Right ventricle myocardium inferior (tissue), 1 donor: ENCODE results near the gene RTL10. TPM values are rescaled to one million over a fixed set of nuclear protein-coding genes. Genes with fewer than 3 reads are reported as not detected.
"Not testable (repeated sequence)": the region's sequence is repeated elsewhere in the genome, so short reads cannot be mapped to it uniquely, and the experiment has no call there.

ENCODE experiments used
- ATAC-seq: fragments of 200-7000 bp; cut with Tn5 transposase; one replicate; pipeline ENCODE4 v1.9.1; 2020; ENCODE audit warnings: mild to moderate bottlenecking, moderate library complexity
- DNase-seq: peaks from one replicate; pipeline ENCODE4 v3.0.0; 2021; ENCODE audit errors: missing footprints
- intact Hi-C: fragments of 100-400 bp; cut with DNase I; formaldehyde crosslinking; loops from one replicate; pipeline ENCODE4 v1.11.0; 2022
- total RNA-seq: library from RNA; stranded (reverse); fragmentation: NEBNext Ultra II Directional; extraction: Animal tissue kit (Norgen Biotek cat#: 25700); gene quantifications from one replicate; pipeline ENCODE4 v1.2.1, GENCODE V29; 2021
- donor health status: DM: no; HTN: yes; CAD: no; lungs with severe emphysema.

RTL10 gene
- total RNA-seq, 1 donor from 2014 or later: 8.5 TPM

DNA sequence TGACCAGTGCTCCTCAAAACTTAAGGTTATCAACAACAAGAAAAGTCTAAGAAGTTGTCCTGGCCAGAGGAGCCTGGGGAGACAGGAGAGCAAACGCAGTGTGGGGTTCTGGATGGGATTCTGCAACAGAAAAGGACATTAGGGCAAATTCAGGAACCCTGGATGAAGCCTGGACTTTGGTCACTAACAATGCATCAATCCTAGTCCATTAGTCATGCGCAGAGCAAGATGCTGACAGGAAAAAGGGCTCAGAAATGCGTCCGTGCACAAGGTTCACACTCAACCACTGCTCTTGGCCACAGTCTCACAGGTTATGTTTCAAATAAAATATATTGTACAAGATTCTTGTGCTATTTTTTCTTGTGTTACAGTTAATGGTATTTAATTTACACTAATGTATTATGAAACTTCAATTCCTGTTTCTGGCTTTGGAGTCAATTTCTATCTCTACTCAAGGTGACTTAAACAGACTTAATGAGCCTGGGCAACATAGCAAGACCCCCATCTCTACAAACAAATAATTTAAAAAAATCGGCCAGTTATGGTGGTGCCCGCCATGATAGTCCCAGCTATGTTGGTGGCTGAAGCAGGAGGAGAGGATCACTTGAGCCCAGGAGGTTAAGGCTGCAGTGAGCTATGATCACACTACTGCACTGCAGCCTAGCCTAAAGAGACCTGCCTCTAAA lies 13.6 kb downstream of the RTL10 start:
- ATAC-seq (no peak), DNase-seq (no peak)
- intact Hi-C loops: no loop called here

DNA sequence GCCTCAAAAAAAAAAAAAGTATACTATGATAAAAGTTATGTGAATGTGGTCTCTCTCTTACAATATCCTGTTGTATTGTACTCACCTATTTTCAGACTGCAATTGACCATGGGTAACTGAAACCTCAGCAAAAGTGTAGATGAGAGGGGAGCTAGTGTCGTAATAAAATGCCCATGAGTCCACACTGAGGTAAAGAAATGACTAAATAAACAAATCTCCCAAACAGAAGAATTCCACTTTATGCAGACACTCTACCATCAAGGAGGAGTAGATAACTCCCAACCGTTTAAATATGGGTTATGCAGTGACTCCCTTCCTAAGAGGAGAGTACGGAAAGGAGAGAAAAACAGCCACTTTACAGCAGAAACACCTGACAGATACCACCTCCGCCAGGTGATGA lies 14.6 kb downstream of the RTL10 start:
- ATAC-seq: no peak
- no peak for DNase-seq
- intact Hi-C loops: no loop called here

DNA sequence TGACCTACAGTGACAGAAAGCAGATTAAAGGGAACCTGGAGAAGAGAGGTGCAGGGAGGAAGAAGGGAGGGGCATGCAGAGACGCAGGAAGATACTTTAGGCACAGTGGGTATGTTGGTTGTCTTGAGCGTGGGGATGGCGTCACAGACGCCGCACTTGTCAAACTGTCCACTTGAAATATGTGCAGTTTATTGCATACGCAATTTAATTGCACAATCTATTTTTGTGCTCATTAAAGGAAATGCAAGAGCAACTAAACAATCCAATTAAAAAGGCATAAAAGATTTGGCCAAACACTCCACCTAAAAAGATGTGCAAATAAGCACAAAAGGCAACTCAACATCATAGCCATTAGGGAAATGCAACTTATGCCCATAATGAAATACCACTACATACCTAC lies 16.8 kb downstream of the RTL10 start:
- intact Hi-C loops: no loop called here
- ATAC-seq (no peak), DNase-seq (no peak)

DNA sequence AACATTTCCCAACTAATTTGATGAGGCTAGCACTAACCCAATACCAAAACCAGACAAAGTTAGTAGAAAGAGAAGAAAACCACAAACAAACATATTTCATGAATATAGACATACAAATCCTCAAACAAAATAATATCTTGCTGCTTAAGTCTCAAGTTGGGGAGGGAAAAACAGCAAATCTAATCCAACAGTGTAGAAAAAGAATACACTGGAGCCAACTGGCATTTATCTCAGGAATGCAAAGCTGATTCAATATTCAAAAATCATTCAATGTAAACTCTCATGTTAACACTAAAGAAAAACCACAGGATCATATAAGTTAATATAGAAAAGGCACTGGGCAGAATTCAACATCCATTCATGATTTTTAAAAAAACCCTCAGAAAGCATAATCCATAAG lies 18.2 kb downstream of the RTL10 start:
- ATAC-seq: no peak
- DNase-seq: no peak
- intact Hi-C loops: no loop called here

DNA sequence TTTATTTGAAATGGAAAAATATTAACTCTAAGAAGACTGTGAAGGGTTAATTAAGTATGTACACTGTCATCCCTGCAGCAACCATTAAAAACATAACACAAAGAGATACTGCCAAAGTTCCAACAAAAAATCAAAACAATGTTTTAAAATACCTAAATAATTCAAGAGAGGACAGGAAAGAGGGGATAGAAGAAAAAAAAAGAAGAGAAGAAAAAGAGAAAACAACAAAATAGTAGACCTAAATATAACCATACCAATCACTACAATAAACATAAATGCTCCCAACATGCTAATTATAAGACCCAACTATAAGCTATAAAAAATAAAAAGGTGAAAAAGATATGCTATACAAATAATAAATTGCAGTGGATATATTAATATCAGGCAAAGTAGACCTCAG lies 20.1 kb downstream of the RTL10 start:
- no peak for DNase-seq
- intact Hi-C loops: no loop called here
- no peak for ATAC-seq

DNA sequence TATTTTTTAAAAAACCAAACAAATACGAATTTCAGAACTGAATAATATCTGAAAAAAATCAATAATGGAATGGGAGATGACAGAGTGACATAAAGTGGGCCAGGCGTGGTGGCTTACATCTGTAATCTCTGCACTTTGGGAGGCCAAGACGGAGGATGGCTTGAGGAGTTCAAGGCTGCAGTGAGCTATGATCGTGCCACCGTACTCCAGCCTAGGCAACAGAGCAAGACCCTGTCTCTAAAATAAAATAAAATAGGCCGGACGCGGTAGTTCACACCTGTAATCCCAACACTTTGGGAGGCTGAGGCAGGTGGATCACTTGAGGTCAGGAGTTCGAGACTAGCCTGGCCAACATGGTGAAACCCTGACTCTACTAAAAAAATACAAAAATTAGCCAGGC lies 21.3 kb downstream of the RTL10 start:
- intact Hi-C loops, ATAC-seq, DNase-seq: not testable (repeated sequence)

DNA sequence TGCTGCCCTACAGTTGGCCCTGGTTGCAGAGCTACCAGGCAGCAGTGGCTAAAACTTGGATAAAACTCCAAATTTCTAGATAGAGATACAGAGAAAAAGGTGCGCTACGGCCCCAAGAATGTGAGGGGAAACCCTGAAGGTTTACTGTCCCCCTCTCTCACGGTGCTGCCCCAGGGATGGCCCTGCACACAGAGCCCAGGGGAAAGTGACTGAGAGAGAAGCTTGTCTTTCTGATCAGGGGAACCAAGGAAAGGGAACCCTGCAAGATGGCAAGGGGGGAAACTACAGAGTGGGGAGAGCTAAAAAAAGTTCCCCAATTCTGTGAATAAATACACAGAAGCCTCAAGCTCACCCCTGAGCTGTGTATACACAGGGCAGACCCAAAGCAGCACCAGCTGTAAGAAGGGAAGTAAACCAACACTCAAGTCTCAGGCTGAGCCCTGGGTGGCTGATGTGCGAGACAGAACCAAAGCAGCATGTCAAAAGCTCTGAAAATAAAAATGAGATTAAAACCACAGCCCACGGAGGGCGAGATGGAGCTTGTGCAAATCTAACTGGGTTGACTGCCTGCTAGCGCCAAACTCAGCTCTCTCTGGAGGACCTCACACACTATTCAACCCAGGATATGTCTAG lies 22.1 kb downstream of the RTL10 start:
- no peak for DNase-seq
- intact Hi-C loops: no loop called here
- no peak for ATAC-seq

DNA sequence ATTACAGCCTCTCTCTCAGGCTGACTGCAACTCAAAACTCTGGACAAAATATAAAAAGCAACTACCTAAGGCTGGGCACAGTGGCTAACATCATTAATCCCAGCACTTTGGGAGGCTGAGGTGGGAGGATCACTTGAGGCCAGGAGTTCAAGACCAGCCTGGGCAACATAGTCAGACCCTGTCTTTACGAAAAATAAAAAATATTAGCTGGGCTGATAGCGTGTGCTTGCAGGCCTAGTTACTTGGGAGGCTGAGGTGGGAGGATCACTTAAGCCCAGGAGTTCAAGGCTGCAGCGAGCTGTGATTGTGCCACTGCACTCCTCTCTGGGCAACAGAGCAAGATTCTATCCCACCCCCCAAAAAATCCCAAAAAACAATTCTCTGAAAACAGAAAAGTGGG lies 22.7 kb downstream of the RTL10 start:
- DNase-seq, ATAC-seq, intact Hi-C loops: not testable (repeated sequence)

DNA sequence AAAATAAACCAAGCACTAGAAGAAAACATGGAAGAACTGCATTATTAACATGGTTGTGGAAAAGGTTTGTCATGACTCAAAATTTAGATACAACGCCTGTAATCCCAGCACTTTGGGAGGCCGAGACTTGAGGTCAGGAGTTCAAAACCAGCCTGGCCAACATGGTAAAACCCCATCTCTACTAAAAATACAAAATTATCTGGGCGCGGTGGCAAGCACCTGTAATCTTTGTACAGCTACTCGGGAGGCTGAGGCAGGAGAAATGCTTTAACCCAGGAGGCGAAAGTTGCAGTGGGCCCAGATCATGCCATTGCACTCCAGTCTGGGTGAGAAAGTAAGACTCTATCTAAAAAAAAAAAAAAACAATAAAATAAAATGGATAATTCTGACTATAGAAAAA lies 23.7 kb downstream of the RTL10 start:
- no peak for ATAC-seq
- DNase-seq: no peak
- intact Hi-C loops: no loop called here

DNA sequence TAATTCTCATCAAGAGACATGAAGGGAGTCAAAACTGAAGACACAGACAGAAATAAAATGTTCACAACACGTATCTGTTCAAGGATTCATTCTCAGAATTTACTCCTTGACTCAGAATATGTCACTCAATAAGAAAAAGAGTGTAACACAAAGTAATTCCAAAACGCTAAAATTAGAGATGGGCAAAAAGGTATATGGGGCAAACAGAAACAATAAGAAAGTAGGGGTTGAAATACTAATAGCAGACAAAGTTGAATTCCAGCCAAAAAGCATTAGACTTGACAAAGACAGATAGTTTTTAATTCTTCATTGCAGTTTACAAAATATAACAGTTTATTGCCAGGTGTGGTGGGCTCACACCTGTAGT lies 26.7 kb downstream of the RTL10 start:
- ATAC-seq (no peak), DNase-seq (no peak)
- intact Hi-C loops: no loop called here

DNA sequence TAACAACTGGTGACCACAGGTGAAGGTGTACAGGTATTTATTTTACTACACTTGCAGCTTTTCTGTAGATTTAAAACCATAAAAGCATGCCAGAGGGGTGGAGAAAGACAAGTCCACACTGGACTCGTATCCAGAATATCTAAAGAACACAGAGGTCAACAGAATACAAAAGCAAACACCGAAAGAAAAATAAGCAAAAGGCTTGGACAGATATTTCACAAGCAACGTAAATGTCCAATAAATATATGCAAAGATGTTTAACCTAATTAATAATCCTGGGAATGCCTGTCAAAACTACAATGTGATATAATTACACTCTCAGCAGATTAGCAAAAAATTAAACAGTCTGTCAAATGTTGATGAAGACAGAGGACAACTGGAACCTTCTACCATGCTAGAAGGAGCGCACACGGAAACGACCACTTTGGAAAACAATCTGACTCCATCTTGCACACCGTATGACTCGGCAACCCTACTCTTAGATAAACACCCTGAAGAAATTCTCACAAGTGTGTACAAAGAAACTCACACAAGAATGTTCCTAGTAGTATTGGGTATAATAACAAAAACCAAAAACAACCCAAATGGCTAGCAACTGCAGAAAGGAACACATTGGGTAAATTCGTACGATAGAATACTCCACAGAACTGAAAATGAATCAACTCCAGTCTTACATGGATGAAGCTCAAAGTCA lies 27.2 kb downstream of the RTL10 start:
- intact Hi-C loops: no loop called here
- ATAC-seq (no peak), DNase-seq (no peak)

DNA sequence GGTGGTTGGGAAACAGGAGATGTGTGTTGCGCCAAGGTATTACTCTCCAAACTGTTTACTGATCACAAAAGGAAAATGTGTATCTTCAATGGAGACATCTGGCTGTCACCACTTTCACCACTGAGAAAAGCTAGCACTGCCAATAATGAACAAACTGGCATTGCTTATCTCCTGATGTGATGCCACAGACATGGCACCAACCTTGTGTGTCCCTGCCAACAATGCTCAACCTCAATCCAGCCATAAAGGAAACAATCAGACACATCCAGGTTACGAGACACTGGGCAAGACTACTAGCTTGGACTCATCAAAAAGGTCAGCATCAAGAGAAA lies 28.1 kb downstream of the RTL10 start:
- ATAC-seq (no peak), DNase-seq (no peak)
- intact Hi-C loops: no loop called here

DNA sequence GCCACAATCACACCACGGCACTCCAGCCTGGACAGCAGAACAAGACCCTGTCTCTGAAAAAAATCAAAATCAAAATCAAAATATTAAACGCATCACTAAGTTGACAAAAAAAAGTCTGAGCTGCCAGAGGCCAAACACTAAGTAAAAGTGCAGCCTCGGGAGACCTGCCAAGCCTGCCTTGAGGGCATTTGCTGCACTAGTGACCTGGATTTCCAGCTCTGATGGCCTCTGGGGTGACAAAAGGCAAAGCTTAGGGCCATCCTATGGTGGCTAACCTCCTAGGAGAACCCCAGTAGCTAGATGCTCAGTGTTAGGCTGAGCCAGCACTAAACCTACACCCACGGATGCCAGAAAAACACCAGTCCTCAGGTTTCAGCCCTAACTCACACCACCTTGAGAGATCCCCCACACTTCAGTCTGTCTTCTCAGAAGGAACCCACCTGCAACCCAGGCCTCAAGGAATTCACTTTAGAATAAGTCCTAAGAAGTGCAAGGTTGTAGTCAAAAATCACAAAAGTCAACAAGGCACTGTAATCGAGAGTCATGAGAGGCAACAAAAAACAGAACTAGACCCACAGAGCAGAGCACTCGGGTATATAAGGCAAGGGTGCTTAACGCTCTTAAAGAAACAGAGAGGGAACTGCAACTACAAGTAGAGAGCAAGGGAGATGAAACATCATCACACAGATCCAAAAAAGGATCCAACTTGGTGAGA lies 28.6 kb downstream of the RTL10 start:
- DNase-seq: no peak
- ATAC-seq: no peak
- intact Hi-C loops: no loop called here

DNA sequence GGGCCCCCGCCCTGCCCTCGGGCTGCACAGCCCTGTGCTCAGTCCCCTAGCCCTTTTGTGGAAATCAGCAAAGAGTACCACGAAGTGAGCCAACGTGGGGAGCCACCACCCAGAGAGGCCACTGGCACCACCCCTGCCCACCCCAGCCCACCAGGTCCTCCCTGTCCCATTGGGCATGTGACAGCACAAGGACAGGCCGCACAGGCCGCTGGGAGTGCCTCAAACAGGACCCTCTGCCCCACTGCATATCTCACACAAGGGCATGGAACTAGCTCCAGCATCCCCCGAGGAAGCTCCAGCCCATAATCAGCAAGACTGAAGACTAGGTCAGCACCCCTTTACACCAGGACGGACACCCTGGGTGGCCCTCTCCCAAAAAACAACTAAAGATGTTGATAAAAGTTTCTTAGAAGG lies 29.7 kb downstream of the RTL10 start:
- no peak for DNase-seq

DNA sequence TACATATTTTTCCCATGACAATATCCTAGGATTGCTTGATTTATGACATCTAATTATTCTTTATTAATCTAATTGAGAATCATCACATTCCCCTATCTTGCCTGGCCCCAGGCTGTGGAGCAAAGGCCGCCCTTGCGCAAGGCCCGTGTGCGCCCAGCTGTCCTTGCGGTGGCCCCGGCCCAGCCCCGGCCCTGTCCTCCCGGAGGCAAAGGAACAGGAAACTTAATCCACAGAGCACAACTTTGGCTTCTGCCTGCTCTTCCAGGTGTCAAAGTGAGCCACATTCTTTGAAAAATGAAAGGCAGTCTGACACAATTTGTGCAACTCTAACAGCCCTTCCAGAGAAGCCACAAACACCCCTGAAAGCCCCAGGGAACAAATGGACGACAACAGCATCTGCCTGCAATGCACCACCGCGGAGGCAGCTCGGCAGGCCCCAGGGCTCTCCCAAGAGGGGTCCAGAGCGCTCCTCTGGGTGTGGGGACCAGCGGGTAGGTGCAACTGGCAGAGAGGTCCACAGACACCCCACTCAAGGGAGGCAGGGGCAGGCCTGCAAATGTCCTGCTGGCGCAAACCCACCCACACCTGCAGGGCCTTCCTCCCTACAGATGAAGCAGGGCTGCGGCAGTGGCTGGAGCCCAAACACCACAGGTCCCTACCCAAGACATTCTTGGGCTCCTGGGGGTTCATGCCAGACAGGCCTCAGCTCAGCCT lies 30.3 kb downstream of the RTL10 start:
- ATAC-seq (no peak), DNase-seq (no peak)
- intact Hi-C loops: no loop called here

More for the DNA sequence above, 29.7 kb downstream of the RTL10 start:
- intact Hi-C loops: no loop called here
- no peak for ATAC-seq

DNA sequence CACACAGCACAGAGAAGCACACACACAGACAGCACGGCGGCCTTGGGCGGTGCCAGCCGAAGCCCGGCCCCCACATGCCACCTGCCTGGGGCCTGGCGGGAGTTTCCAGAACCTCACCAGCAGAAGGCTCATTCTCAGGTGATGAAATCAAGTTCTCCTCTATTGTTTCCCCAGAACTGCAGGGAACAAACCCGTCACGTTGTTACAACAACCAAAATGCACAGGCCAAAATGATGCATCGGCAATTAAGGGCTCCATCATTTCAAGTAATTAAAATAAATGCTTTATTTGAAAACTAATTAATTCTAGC lies 30.8 kb downstream of the RTL10 start:
- DNase-seq (no peak), ATAC-seq (no peak)
- intact Hi-C loops: no loop called here

DNA sequence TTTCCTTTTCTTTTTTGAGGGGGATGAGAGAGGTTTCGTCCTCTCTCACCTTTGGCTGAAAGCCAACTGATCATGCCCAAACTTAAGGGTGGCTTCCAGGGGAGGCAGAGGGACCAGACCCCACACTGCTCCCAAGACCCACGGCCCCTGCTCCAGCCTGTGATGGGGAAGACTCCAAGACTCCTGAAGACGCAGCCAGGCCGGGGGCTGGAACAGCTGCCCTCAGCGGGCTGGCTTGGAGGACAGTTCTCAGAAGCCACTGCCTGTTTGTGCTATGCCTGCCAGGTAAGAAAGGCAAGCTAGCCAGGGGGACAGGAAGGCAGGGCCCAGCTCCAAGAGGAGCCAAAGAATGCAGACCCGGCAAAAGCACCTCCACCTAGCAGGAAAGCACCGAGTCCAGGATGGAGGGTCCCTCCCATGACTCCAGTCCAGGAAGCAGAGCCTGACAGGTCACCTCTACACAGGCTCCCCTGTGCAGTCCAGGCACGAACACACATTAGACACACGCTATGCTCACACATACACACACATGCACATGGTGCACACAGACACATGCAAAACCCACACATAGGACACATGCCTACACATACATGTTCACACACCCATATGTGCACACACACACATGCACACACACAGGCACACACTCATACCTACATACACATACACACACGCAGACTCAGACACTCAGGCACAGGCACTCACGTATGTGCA lies 31.3 kb downstream of the RTL10 start:
- intact Hi-C loops: no loop called here
- no peak for ATAC-seq
- no peak for DNase-seq

DNA sequence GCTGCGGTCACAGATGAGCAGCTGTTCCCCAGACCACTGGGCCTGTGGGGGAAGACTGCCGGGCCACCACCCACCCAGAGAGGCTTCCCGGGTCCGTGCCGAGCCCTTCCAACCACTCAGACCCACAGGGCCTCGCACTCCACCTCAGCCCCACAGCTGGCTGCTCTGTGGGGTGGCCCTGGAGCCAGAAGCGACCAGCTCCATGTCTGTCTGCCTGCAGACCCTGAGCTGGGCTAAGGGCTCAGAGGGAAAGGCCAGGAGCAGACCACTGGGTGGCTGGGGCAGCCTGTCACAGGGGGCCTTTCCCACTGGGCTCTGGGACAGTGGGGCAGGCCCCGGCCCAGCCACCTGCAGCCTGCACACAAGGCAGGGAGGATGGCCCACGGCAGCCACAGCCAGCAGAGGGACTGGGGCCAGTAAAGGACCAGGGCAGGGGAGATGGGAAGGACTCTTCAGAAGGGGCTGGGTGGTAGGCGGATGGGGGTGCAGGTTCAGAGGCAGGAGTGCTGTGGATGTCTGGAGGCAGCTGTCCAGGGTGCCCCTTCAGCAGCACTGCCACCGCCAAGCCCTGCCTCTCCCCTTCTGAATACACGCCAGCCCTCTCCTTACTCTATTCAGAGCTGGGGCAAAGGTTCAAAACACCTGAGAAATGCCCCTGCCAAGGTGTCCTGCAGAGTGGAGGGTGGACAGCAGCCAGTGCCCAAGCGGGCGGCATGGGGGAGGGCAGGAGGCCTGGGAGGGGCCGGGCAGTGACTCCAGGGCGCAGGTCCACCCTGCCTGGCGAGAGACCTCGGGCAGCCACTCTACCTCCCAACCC lies 32.2 kb downstream of the RTL10 start:
- intact Hi-C loops: no loop called here
- ATAC-seq (no peak), DNase-seq (no peak)
